HL-60 (cell line): ENCODE results near the gene FGF12.

Source experiments
- GABPA ChIP-seq: IDR thresholded peaks from 2 replicates; pipeline ENCODE4 v1.6.1; 2012; ENCODE audit warnings: low read depth
- POLR2AphosphoS5 ChIP-seq: IDR thresholded peaks from 2 replicates; pipeline ENCODE4 v1.6.1; 2012; ENCODE audit warnings: low read depth
- SPI1 ChIP-seq: IDR thresholded peaks from 2 replicates; pipeline ENCODE4 v1.6.1; 2012; ENCODE audit warnings: low read depth, mild to moderate bottlenecking, borderline replicate concordance
- TF ChIP-seq, protein P1 (sequence below): IDR thresholded peaks from one replicate; pipeline ENCODE4 v1.5.1; 2011; ENCODE audit warnings: low read length, control low read depth, inconsistent platforms; ENCODE audit not compliant: insufficient read depth
- TF ChIP-seq, protein P2 (sequence below): IDR thresholded peaks from 2 replicates; pipeline ENCODE4 v1.6.1; 2012; ENCODE audit warnings: low read depth; ENCODE audit not compliant: insufficient replicate concordance

DNA sequence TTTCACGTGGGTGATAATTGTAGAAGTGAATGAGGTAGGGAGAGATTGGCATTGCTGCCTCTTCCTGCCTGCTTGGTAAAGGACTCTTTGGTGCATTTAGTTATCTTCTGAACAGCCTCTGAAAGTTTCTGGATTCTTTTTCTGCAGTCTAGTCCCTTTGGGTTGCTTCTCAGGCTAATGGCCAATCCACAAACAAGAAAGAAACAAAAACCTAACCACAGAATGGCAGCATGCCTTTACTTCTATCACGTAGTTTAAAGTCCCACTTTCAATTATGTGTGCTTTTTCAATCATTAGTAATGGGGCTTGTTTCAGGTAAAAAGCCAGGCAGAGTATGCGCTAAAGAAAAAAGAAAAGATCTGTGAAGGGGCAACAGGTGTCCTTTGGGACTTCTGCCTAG, 7.4 kb downstream of the FGF12 start:
- TF ChIP-seq, protein P1, sequence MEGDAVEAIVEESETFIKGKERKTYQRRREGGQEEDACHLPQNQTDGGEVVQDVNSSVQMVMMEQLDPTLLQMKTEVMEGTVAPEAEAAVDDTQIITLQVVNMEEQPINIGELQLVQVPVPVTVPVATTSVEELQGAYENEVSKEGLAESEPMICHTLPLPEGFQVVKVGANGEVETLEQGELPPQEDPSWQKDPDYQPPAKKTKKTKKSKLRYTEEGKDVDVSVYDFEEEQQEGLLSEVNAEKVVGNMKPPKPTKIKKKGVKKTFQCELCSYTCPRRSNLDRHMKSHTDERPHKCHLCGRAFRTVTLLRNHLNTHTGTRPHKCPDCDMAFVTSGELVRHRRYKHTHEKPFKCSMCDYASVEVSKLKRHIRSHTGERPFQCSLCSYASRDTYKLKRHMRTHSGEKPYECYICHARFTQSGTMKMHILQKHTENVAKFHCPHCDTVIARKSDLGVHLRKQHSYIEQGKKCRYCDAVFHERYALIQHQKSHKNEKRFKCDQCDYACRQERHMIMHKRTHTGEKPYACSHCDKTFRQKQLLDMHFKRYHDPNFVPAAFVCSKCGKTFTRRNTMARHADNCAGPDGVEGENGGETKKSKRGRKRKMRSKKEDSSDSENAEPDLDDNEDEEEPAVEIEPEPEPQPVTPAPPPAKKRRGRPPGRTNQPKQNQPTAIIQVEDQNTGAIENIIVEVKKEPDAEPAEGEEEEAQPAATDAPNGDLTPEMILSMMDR = no peak
- TF ChIP-seq POLR2AphosphoS5 (no peak), GABPA (no peak), SPI1 (no peak)
- TF ChIP-seq, protein P2, sequence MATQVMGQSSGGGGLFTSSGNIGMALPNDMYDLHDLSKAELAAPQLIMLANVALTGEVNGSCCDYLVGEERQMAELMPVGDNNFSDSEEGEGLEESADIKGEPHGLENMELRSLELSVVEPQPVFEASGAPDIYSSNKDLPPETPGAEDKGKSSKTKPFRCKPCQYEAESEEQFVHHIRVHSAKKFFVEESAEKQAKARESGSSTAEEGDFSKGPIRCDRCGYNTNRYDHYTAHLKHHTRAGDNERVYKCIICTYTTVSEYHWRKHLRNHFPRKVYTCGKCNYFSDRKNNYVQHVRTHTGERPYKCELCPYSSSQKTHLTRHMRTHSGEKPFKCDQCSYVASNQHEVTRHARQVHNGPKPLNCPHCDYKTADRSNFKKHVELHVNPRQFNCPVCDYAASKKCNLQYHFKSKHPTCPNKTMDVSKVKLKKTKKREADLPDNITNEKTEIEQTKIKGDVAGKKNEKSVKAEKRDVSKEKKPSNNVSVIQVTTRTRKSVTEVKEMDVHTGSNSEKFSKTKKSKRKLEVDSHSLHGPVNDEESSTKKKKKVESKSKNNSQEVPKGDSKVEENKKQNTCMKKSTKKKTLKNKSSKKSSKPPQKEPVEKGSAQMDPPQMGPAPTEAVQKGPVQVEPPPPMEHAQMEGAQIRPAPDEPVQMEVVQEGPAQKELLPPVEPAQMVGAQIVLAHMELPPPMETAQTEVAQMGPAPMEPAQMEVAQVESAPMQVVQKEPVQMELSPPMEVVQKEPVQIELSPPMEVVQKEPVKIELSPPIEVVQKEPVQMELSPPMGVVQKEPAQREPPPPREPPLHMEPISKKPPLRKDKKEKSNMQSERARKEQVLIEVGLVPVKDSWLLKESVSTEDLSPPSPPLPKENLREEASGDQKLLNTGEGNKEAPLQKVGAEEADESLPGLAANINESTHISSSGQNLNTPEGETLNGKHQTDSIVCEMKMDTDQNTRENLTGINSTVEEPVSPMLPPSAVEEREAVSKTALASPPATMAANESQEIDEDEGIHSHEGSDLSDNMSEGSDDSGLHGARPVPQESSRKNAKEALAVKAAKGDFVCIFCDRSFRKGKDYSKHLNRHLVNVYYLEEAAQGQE = no peak
